NCI-H1105 (cell line): ENCODE results near the gene LCE6A.

ENCODE experiments used
- DNase-seq: peaks from one replicate; lab custom pipeline; 2025; lab: John Stamatoyannopoulos, UW

The LCE6A gene

GRCh38 chr1:152876827-152877226 is 34.2 kb downstream of the LCE6A start:
- no peak for DNase-seq

DNA sequence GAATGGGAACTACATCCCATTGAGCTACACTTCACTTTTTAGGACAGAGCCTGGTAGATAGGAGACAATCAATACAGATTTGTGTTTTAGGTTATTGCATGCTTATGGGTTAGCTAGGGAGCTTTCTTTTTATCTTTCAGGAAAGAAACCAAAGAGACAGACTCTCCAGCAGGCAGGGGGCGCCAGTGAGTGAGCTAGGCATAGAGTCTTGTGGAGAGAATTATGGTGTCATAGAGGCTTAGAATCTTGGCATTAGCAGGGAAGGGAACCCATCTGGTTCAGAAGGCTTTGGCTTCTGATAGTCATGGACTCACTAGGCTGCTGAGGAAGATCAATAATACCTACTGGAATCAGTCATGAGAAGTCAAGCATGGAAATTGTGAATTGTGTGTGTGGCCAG is 35.4 kb downstream of the LCE6A start, which contains the start of gene SMCP:
Gene SMCP (plus strand): TSS at position 281 of the 400 bp plus-strand sequence. CDS start 6,101 bp downstream, outside the sequence.
- no peak for DNase-seq

DNA sequence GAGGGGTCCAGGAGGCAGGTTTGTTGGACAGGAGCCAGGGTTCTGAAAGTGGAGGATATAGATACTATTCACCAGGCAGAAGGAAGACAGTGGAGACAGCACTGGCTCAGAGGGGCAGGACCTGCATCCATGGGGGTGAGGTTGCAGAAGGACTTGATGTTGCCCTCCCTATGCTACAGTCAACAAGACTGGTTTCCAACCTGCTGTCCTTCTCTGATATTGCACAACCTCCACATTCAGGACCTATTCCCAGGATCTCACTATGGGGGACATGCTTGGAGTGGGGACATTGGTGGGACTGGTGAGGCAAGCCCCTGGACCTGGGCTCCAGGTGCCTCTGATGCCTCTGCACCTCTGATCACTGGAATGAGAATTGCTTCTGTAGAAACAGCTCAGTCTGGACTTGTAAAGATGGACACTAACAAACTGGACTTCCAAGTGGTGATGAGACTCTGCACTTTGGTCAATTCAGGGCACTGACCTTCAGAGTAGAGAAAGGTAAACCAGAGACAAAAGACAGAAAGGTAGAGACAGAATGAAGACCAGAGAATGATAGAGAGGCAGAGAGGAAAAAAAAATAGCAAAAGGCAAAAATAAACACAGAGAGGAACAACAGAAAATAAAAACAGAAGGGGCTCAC is 37.0 kb downstream of the LCE6A start:
- DNase-seq: no peak

DNA sequence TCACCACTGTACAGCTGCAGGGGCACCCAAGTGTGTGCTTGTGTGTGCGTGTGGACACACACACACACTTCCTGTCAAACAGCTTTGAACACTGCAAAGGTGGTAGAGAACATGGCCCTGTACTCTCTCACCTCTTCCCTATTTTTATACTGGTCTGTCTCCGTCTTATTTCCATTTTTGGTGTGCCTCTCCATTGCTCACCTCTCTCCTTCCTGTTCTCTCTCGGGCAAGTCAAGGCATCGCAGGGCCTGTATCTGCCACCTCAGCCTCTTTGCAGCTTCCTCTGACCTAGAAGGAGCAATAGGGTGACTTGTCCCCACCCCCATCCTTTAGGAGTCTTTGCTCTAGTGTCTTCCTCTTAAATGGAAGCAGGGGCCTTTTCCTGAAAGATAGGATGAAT is 37.7 kb downstream of the LCE6A start:
- DNase-seq: no peak

DNA sequence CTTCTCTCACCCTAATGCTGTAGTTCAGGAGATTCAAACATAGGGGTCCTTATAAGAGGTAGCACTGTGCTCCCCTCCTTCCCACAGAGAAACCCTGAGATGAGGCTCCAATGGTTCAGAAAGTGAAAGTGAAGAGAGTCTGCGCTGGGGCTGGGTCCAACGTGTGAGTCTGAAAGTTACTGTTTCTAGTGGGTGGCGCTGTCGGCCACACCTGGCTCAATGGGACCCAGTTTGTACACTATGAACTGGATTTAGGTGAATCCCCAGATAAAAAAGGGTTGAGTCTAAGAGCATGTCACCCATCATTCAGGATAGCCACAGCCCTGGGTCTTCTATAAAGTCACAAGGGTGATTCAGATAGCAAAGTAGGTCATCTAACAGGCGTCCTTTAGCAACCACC is 38.3 kb downstream of the LCE6A start:
- DNase-seq: no peak

DNA sequence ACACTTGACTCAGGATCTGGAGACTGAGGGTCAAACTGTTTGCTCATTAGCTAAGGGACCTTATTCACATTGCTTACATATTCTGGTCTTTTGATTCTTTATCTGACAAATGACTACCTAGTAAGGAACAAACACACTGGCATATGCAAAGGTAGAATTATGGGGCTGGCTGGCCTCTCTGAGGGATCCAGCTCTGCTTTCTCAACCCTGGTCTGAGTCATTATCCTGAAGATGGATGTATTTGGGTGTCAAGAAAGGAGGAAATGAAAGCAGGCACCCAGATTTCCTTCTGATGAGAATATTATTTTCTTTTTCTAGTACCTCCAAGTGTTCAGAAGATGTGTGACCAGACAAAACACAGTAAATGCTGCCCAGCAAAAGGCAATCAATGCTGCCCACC is 41.4 kb downstream of the LCE6A start:
- DNase-seq: no peak

GRCh38 chr1:152884506-152884905 is 41.9 kb downstream of the LCE6A start:
- no peak for DNase-seq

- DNase-seq: no peak
These were observed 42.4 kb downstream of the LCE6A start for GRCh38 chr1:152884966-152885624.

DNA sequence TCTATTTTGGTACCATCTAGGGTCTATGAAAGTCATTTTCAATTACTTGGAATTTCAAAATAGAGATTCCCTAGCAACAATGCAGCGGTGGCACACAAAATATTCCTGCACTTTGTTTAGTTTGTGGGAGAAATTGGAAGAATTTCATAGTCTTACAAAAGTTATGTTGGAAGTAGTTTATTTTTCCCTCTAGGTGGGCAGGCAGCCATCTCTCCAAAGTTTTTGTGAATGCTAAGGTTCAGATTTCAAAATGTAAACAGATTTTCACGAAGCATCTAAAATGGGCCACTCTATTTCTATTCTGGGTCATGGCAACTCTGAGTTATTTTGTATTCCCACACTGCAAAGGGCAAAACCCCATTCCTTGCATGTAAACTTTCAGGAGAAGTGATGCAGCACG is 43.4 kb downstream of the LCE6A start:
- DNase-seq: no peak

DNA sequence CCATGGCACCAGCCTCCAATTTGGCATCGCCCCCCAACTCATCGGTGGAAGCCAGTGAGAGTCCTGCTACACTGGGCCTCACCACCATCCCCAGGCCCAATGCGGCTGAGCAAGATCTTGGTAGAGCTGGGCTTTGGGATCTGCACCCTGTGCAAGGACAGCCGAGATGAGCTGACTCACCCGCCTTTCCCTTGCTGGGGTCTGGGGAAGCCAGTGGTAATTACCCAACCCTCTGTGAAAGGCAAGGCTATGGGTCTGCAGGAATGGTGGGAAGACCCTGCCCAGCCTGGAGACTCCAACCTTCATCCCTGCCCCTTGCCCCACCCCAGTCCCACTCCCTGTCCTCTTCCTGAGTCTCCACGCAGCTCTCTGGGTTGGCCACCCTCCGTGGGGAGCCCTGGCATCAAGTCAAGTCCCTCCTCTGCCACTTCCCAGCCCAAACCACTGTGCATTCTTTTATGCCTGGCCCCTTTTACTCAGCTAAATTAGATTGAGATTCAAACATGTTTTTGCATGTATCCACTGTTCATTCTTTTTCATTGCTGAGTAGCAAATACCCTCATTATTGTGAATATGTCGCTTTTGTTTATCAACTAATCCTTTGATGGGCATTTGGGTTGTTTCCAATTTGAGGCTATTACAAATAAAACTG is 44.2 kb downstream of the LCE6A start:
- DNase-seq: no peak

GRCh38 chr1:152888126-152888525 is 45.5 kb downstream of the LCE6A start:
- DNase-seq: no peak
